SK-N-SH treated with all-trans-retinoic acid at 6 μM for 48 hours (cell line): ENCODE data around the gene ASIC4.

Source experiments
- ATAC-seq: fragments of 200-7000 bp; cut with Tn5 transposase; 3 replicates; pipeline ENCODE4 v1.9.1; 2020; ENCODE audit warnings: mild to moderate bottlenecking, moderate library complexity
- ARNTL ChIP-seq: fragments of 450-650 bp; formaldehyde crosslinking; IDR thresholded peaks from 2 replicates; pipeline ENCODE4 v1.5.0; 2020; ENCODE audit warnings: low read depth, mild to moderate bottlenecking, moderate library complexity, borderline replicate concordance
- CSDC2 ChIP-seq: fragments of 250-450 bp; sonication (Bioruptor Pico); IDR thresholded peaks from 2 replicates; pipeline ENCODE4 v1.5.0; 2020; ENCODE audit warnings: mild to moderate bottlenecking, moderate library complexity
- ESRRG ChIP-seq: fragments of 250-450 bp; sonication (Bioruptor Pico); IDR thresholded peaks from 2 replicates; pipeline ENCODE4 v1.6.1; 2021; ENCODE audit warnings: mild to moderate bottlenecking
- GLIS3 ChIP-seq: fragments of 250-450 bp; sonication (Bioruptor Pico); IDR thresholded peaks from 2 replicates; pipeline ENCODE4 v1.5.0; 2020; ENCODE audit warnings: mild to moderate bottlenecking, moderate library complexity
- ISL1 ChIP-seq: fragments of 250-450 bp; sonication (Bioruptor Pico); IDR thresholded peaks from 2 replicates; pipeline ENCODE4 v2.1.2; 2022; ENCODE audit warnings: mild to moderate bottlenecking, moderate library complexity
- OSR1 ChIP-seq: fragments of 250-450 bp; sonication (Bioruptor Pico); IDR thresholded peaks from 2 replicates; pipeline ENCODE4 v1.8.0; 2022; ENCODE audit warnings: moderate library complexity, mild to moderate bottlenecking, inconsistent platforms
- PPARA ChIP-seq: fragments of 250-450 bp; sonication (Bioruptor Pico); IDR thresholded peaks from 2 replicates; pipeline ENCODE4 v1.5.0; 2020; ENCODE audit warnings: mild to moderate bottlenecking, borderline replicate concordance
- RARB ChIP-seq: fragments of 250-450 bp; sonication (Bioruptor Pico); IDR thresholded peaks from 2 replicates; pipeline ENCODE4 v1.8.0; 2021; ENCODE audit warnings: mild to moderate bottlenecking, moderate library complexity
- SNAI2 ChIP-seq: fragments of 250-450 bp; sonication (Bioruptor Pico); IDR thresholded peaks from 2 replicates; pipeline ENCODE4 v1.5.0; 2020; ENCODE audit warnings: mild to moderate bottlenecking, moderate library complexity
- TCF4 ChIP-seq: fragments of 250-450 bp; sonication (Bioruptor Pico); IDR thresholded peaks from 2 replicates; pipeline ENCODE4 v1.8.0; 2021; ENCODE audit warnings: mild to moderate bottlenecking, moderate library complexity, borderline replicate concordance
- TOX ChIP-seq: fragments of 250-450 bp; sonication (Bioruptor Pico); IDR thresholded peaks from 2 replicates; pipeline ENCODE4 v1.8.0; 2021; ENCODE audit warnings: mild to moderate bottlenecking, moderate library complexity, borderline replicate concordance
- ZC3H10 ChIP-seq: fragments of 250-450 bp; sonication (Bioruptor Pico); IDR thresholded peaks from 2 replicates; pipeline ENCODE4 v1.5.1; 2021; ENCODE audit warnings: mild to moderate bottlenecking, moderate library complexity
- ZFP3 ChIP-seq: fragments of 250-450 bp; sonication (Bioruptor Pico); IDR thresholded peaks from 2 replicates; pipeline ENCODE4 v1.5.0; 2020; ENCODE audit warnings: mild to moderate bottlenecking, moderate library complexity
- ZFP30 ChIP-seq: fragments of 450-650 bp; formaldehyde crosslinking; IDR thresholded peaks from 2 replicates; pipeline ENCODE4 v1.5.0; 2022; ENCODE audit warnings: mild to moderate bottlenecking, moderate library complexity
- ZNF565 ChIP-seq: fragments of 450-650 bp; formaldehyde crosslinking; conservative IDR thresholded peaks from 2 replicates; pipeline ENCODE4 v1.5.0; 2020; ENCODE audit warnings: low read depth, mild to moderate bottlenecking, moderate library complexity
- ZNF70 ChIP-seq: fragments of 450-650 bp; formaldehyde crosslinking; IDR thresholded peaks from 2 replicates; pipeline ENCODE4 v1.5.0; 2020; ENCODE audit warnings: mild to moderate bottlenecking, moderate library complexity
- ZNF8 ChIP-seq: fragments of 450-650 bp; formaldehyde crosslinking; IDR thresholded peaks from 2 replicates; pipeline ENCODE4 v1.5.0; 2020; ENCODE audit warnings: mild to moderate bottlenecking, moderate library complexity
- TF ChIP-seq, protein P1 (sequence below): fragments of 250-450 bp; sonication (Bioruptor Pico); IDR thresholded peaks from 2 replicates; pipeline ENCODE4 v1.5.1; 2020; ENCODE audit warnings: low read depth, mild to moderate bottlenecking, moderate library complexity
- TF ChIP-seq, protein P2 (sequence below): fragments of 250-450 bp; sonication (Bioruptor Pico); IDR thresholded peaks from 2 replicates; pipeline ENCODE4 v1.8.0; 2021; ENCODE audit warnings: low read depth, mild to moderate bottlenecking, moderate library complexity, borderline replicate concordance
- TF ChIP-seq, protein P3 (sequence below): fragments of 250-450 bp; sonication (Bioruptor Pico); IDR thresholded peaks from 2 replicates; pipeline ENCODE4 v1.8.0; 2020; ENCODE audit warnings: mild to moderate bottlenecking, moderate library complexity, borderline replicate concordance
- TF ChIP-seq, protein P4 (sequence below): fragments of 250-450 bp; sonication (Bioruptor Pico); IDR thresholded peaks from 2 replicates; pipeline ENCODE4 v1.5.0; 2020; ENCODE audit warnings: mild to moderate bottlenecking, moderate library complexity
- TF ChIP-seq, protein P5 (sequence below): fragments of 250-450 bp; sonication (Bioruptor Pico); IDR thresholded peaks from 2 replicates; pipeline ENCODE4 v1.5.1; 2021; ENCODE audit warnings: mild to moderate bottlenecking, moderate library complexity

ASIC4 gene

DNA sequence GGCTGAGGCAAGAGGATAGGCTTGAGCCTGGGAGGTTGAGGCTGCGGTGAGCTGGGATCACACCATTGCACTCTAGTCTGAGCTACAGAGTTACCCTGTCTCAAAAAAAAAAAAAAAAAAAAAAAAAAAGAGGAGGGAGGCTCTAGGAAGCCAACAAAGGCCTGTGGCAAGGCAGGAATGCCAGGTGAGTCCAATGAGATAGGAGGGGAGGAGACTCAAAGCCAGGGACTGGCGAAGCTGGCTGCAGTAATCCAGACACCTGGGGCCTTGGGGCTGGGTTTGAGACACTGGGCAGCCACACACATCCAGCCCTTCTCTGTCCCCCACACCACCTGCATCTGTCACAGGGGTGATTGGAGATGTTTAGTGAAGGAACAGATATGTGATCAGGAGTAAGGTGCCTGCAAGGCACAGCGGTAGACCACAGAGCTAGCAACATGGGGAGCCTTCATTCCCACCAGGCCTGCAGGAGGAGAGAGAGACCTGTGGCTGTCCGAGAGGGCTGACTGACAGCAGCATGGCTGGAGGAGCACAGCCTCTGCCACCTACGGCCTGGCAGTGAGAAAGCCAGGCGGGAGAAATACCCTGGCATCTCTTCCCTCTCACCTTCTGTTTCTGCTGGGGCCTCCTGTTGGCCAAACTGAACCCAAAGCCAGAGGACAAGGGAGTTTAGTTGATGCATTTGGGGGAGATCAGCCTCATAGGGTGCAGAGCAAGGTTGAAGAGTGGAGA lies 19.8 kb downstream of the ASIC4 start:
- no peak for ATAC-seq
- TF ChIP-seq SNAI2 (CRISPR knock-in tag) (no peak), RARB (CRISPR knock-in tag) (no peak), PPARA (CRISPR knock-in tag) (no peak), ZNF70 (no peak), GLIS3 (no peak), ESRRG (CRISPR knock-in tag) (no peak), ZC3H10 (no peak), CSDC2 (CRISPR knock-in tag) (no peak), ISL1 (CRISPR knock-in tag) (no peak)
- TF ChIP-seq, protein P1, sequence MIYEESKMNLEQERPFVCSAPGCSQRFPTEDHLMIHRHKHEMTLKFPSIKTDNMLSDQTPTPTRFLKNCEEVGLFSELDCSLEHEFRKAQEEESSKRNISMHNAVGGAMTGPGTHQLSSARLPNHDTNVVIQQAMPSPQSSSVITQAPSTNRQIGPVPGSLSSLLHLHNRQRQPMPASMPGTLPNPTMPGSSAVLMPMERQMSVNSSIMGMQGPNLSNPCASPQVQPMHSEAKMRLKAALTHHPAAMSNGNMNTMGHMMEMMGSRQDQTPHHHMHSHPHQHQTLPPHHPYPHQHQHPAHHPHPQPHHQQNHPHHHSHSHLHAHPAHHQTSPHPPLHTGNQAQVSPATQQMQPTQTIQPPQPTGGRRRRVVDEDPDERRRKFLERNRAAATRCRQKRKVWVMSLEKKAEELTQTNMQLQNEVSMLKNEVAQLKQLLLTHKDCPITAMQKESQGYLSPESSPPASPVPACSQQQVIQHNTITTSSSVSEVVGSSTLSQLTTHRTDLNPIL (CRISPR knock-in tag) = no peak
- TF ChIP-seq, protein P2, sequence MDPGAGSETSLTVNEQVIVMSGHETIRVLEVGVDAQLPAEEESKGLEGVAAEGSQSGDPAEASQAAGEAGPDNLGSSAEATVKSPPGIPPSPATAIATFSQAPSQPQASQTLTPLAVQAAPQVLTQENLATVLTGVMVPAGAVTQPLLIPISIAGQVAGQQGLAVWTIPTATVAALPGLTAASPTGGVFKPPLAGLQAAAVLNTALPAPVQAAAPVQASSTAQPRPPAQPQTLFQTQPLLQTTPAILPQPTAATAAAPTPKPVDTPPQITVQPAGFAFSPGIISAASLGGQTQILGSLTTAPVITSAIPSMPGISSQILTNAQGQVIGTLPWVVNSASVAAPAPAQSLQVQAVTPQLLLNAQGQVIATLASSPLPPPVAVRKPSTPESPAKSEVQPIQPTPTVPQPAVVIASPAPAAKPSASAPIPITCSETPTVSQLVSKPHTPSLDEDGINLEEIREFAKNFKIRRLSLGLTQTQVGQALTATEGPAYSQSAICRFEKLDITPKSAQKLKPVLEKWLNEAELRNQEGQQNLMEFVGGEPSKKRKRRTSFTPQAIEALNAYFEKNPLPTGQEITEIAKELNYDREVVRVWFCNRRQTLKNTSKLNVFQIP = no peak

DNA sequence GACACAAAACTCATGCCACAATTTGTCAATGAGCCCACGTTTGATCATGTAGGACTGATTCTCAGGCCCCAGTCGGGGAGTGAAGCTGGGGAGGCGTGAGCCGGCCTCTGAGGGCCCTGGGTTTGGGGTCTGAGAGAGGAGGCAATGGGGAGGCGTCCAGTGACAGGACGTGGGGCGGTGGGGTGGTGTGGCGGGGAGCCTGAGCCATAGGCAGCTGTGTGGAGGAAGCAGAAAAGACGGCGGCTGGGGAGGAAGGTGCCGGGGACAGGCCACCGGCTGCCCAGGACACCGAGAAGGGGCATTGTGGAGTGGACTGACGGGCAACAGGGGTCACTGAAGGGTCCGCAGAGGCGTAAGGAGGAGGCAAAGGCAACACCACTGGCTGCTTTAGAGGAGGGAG lies 22.1 kb downstream of the ASIC4 start:
- ATAC-seq = no peak
- TF ChIP-seq SNAI2 (CRISPR knock-in tag) (no peak), GLIS3 (no peak), PPARA (CRISPR knock-in tag) (no peak), ZNF565 (CRISPR knock-in tag) (no peak), RARB (CRISPR knock-in tag) (no peak), ZFP3 (CRISPR knock-in tag) (no peak), ZNF8 (CRISPR knock-in tag) (no peak)
- TF ChIP-seq, protein P1 (CRISPR knock-in tag) = no peak

DNA sequence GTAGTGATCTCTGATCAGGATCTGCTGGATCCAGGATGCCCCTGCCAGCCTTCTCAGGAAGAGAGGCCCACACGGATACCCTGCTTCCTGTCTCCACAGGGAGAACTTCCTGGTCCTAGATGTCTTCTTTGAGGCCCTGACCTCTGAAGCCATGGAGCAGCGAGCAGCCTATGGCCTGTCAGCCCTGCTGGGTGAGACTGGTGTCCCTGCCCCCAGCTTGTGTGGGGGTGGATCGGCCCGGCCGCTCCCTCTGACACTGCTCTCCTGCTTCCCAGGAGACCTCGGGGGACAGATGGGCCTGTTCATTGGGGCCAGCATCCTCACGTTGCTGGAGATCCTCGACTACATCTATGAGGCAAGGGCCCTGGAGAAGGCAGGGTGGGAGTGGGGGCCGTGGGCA lies 22.7 kb downstream of the ASIC4 start:
- ATAC-seq = no peak
- TF ChIP-seq ZFP30 (CRISPR knock-in tag) (no peak), RARB (CRISPR knock-in tag) (no peak), GLIS3 (no peak), ESRRG (CRISPR knock-in tag) (no peak), TCF4 (CRISPR knock-in tag) (no peak), ZNF70 (no peak), CSDC2 (CRISPR knock-in tag) (no peak), PPARA (CRISPR knock-in tag) (no peak), ARNTL (CRISPR knock-in tag) (no peak), ZNF565 (CRISPR knock-in tag) (no peak), ISL1 (CRISPR knock-in tag) (no peak), OSR1 (no peak), SNAI2 (CRISPR knock-in tag) (no peak), TOX (no peak), ZC3H10 (no peak)
- TF ChIP-seq, protein P3, sequence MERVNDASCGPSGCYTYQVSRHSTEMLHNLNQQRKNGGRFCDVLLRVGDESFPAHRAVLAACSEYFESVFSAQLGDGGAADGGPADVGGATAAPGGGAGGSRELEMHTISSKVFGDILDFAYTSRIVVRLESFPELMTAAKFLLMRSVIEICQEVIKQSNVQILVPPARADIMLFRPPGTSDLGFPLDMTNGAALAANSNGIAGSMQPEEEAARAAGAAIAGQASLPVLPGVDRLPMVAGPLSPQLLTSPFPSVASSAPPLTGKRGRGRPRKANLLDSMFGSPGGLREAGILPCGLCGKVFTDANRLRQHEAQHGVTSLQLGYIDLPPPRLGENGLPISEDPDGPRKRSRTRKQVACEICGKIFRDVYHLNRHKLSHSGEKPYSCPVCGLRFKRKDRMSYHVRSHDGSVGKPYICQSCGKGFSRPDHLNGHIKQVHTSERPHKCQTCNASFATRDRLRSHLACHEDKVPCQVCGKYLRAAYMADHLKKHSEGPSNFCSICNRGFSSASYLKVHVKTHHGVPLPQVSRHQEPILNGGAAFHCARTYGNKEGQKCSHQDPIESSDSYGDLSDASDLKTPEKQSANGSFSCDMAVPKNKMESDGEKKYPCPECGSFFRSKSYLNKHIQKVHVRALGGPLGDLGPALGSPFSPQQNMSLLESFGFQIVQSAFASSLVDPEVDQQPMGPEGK = no peak
- TF ChIP-seq, protein P4, sequence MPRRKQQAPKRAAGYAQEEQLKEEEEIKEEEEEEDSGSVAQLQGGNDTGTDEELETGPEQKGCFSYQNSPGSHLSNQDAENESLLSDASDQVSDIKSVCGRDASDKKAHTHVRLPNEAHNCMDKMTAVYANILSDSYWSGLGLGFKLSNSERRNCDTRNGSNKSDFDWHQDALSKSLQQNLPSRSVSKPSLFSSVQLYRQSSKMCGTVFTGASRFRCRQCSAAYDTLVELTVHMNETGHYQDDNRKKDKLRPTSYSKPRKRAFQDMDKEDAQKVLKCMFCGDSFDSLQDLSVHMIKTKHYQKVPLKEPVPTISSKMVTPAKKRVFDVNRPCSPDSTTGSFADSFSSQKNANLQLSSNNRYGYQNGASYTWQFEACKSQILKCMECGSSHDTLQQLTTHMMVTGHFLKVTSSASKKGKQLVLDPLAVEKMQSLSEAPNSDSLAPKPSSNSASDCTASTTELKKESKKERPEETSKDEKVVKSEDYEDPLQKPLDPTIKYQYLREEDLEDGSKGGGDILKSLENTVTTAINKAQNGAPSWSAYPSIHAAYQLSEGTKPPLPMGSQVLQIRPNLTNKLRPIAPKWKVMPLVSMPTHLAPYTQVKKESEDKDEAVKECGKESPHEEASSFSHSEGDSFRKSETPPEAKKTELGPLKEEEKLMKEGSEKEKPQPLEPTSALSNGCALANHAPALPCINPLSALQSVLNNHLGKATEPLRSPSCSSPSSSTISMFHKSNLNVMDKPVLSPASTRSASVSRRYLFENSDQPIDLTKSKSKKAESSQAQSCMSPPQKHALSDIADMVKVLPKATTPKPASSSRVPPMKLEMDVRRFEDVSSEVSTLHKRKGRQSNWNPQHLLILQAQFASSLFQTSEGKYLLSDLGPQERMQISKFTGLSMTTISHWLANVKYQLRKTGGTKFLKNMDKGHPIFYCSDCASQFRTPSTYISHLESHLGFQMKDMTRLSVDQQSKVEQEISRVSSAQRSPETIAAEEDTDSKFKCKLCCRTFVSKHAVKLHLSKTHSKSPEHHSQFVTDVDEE (CRISPR knock-in tag) = no peak
- TF ChIP-seq, protein P5, sequence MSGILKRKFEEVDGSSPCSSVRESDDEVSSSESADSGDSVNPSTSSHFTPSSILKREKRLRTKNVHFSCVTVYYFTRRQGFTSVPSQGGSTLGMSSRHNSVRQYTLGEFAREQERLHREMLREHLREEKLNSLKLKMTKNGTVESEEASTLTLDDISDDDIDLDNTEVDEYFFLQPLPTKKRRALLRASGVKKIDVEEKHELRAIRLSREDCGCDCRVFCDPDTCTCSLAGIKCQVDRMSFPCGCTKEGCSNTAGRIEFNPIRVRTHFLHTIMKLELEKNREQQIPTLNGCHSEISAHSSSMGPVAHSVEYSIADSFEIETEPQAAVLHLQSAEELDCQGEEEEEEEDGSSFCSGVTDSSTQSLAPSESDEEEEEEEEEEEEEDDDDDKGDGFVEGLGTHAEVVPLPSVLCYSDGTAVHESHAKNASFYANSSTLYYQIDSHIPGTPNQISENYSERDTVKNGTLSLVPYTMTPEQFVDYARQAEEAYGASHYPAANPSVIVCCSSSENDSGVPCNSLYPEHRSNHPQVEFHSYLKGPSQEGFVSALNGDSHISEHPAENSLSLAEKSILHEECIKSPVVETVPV (CRISPR knock-in tag) = no peak
- TF ChIP-seq, protein P1 (CRISPR knock-in tag) = no peak
- TF ChIP-seq, all 23 proteins: peak for 0
